ENCODE data around the gene POLR3E. TPM values are rescaled to one million over a fixed set of nuclear protein-coding genes. Genes with fewer than 3 reads are reported as not detected.

POLR3E gene
- total RNA-seq, 1 donor from 2014 or later, result 32.5 TPM

GRCh38 chr16:22322021-22322471, 24.8 kb downstream of the POLR3E start:
- Histone ChIP-seq H3K27me3 (ENCODE audit: insufficient read depth, low read length) (no peaks in the 10 kb centered on the region), H2AFZ (ENCODE audit: low read depth, low read length) (no peak overlapping the region), H3K9me3 (ENCODE audit: insufficient read depth, low read depth, low read length) (no peaks in the 10 kb centered on the region), H3K4me2 (ENCODE audit: low read length) (no peak overlapping the region), H4K20me1 (ENCODE audit: insufficient read depth, low read length) (peaks cover 33% of the 10 kb centered on the region), H3K36me3 (ENCODE audit: insufficient read depth, low read length) (peaks cover 3% of the 10 kb centered on the region), H3K4me1 (ENCODE audit: insufficient read depth, low read length) (no peaks in the 10 kb centered on the region), H3K4me3 (ENCODE audit: insufficient read depth, low read depth, low read length) (no peak overlapping the region), H3K27ac (ENCODE audit: low read depth, low read length) (no peak overlapping the region), H3K79me2 (ENCODE audit: insufficient read depth, low read length) (peaks cover 5% of the 10 kb centered on the region), H3K9ac (ENCODE audit: low read length) (no peak overlapping the region)
- Mint-ChIP-seq H3K27ac (ENCODE audit: unreplicated experiment) (no peak overlapping the region), H3K9me3 (ENCODE audit: unreplicated experiment) (no peaks in the 10 kb centered on the region), H3K36me3 (ENCODE audit: low read depth, unreplicated experiment) (peaks cover 10% of the 10 kb centered on the region), H3K4me3 (ENCODE audit: unreplicated experiment) (no peak overlapping the region), H3K27me3 (ENCODE audit: low read depth, unreplicated experiment) (no peaks in the 10 kb centered on the region), H3K4me1 (ENCODE audit: low read depth, unreplicated experiment) (no peaks in the 10 kb centered on the region)
- FAIRE-seq (no peak), DNase-seq (ENCODE audit: low read depth) (no peak)
- TF ChIP-seq CTCF (IDR thresholded peaks at IDR 0.05; ENCODE audit: insufficient read depth, low read depth, low read length) (no peak), EZH2 (IDR thresholded peaks at IDR 0.05; ENCODE audit: insufficient read depth, low read length) (no peak)

GRCh38 chr16:22322741-22323140, 25.5 kb downstream of the POLR3E start:
- Histone ChIP-seq H3K4me1 (ENCODE audit: insufficient read depth, low read length) (no peaks in the 10 kb centered on the region), H3K4me2 (ENCODE audit: low read length) (no peak overlapping the region), H3K9me3 (ENCODE audit: insufficient read depth, low read depth, low read length) (no peaks in the 10 kb centered on the region), H3K9ac (ENCODE audit: low read length) (no peak overlapping the region), H3K79me2 (ENCODE audit: insufficient read depth, low read length) (peaks cover 5% of the 10 kb centered on the region), H3K27ac (ENCODE audit: low read depth, low read length) (no peak overlapping the region), H3K4me3 (ENCODE audit: insufficient read depth, low read depth, low read length) (no peak overlapping the region), H3K27me3 (ENCODE audit: insufficient read depth, low read length) (no peaks in the 10 kb centered on the region), H3K36me3 (ENCODE audit: insufficient read depth, low read length) (peaks cover 3% of the 10 kb centered on the region), H2AFZ (ENCODE audit: low read depth, low read length) (no peak overlapping the region), H4K20me1 (ENCODE audit: insufficient read depth, low read length) (peaks cover 40% of the 10 kb centered on the region)
- Mint-ChIP-seq H3K9me3 (ENCODE audit: unreplicated experiment) (no peaks in the 10 kb centered on the region), H3K27ac (ENCODE audit: unreplicated experiment) (no peak overlapping the region), H3K4me3 (ENCODE audit: unreplicated experiment) (no peak overlapping the region), H3K27me3 (ENCODE audit: low read depth, unreplicated experiment) (no peaks in the 10 kb centered on the region), H3K4me1 (ENCODE audit: low read depth, unreplicated experiment) (no peaks in the 10 kb centered on the region), H3K36me3 (ENCODE audit: low read depth, unreplicated experiment) (peaks cover 8% of the 10 kb centered on the region)
- TF ChIP-seq CTCF (IDR thresholded peaks at IDR 0.05; ENCODE audit: insufficient read depth, low read depth, low read length), result no peak
- no peak for TF ChIP-seq EZH2 (IDR thresholded peaks at IDR 0.05; ENCODE audit: insufficient read depth, low read length)
- FAIRE-seq (no peak), DNase-seq (ENCODE audit: low read depth) (no peak)

- Histone ChIP-seq H3K4me1 (ENCODE audit: insufficient read depth, low read length) (no peaks in the 10 kb centered on the region), H3K9me3 (ENCODE audit: insufficient read depth, low read depth, low read length) (no peaks in the 10 kb centered on the region), H3K36me3 (ENCODE audit: insufficient read depth, low read length) (peaks cover 3% of the 10 kb centered on the region), H3K27me3 (ENCODE audit: insufficient read depth, low read length) (no peaks in the 10 kb centered on the region), H4K20me1 (ENCODE audit: insufficient read depth, low read length) (peaks cover 45% of the 10 kb centered on the region), H3K79me2 (ENCODE audit: insufficient read depth, low read length) (peaks cover 5% of the 10 kb centered on the region), H2AFZ (ENCODE audit: low read depth, low read length) (no peak overlapping the region), H3K4me3 (ENCODE audit: insufficient read depth, low read depth, low read length) (no peak overlapping the region), H3K9ac (ENCODE audit: low read length) (no peak overlapping the region), H3K4me2 (ENCODE audit: low read length) (no peak overlapping the region), H3K27ac (ENCODE audit: low read depth, low read length) (no peak overlapping the region)
- Mint-ChIP-seq H3K4me3 (ENCODE audit: unreplicated experiment) (no peak overlapping the region), H3K4me1 (ENCODE audit: low read depth, unreplicated experiment) (no peaks in the 10 kb centered on the region), H3K27me3 (ENCODE audit: low read depth, unreplicated experiment) (no peaks in the 10 kb centered on the region), H3K9me3 (ENCODE audit: unreplicated experiment) (no peaks in the 10 kb centered on the region), H3K27ac (ENCODE audit: unreplicated experiment) (no peak overlapping the region), H3K36me3 (ENCODE audit: low read depth, unreplicated experiment) (peaks cover 8% of the 10 kb centered on the region)
- DNase-seq (ENCODE audit: low read depth) (no peak), FAIRE-seq (no peak)
- no peak for TF ChIP-seq CTCF (IDR thresholded peaks at IDR 0.05; ENCODE audit: insufficient read depth, low read depth, low read length)
- no peak for TF ChIP-seq EZH2 (IDR thresholded peaks at IDR 0.05; ENCODE audit: insufficient read depth, low read length)
These were observed 26.2 kb downstream of the POLR3E start for GRCh38 chr16:22323173-22323958.

All from astrocyte (in vitro differentiated cells and primary cell).